NCI-H345 treated with DMSO at 0.1 percent for 48 hours (cell line): ENCODE results near the gene THOC6.

Source experiments
- DNase-seq: peaks from one replicate; lab custom pipeline; 2025; ENCODE audit not compliant: unreplicated experiment; lab: John Stamatoyannopoulos, UW

THOC6 gene

DNA sequence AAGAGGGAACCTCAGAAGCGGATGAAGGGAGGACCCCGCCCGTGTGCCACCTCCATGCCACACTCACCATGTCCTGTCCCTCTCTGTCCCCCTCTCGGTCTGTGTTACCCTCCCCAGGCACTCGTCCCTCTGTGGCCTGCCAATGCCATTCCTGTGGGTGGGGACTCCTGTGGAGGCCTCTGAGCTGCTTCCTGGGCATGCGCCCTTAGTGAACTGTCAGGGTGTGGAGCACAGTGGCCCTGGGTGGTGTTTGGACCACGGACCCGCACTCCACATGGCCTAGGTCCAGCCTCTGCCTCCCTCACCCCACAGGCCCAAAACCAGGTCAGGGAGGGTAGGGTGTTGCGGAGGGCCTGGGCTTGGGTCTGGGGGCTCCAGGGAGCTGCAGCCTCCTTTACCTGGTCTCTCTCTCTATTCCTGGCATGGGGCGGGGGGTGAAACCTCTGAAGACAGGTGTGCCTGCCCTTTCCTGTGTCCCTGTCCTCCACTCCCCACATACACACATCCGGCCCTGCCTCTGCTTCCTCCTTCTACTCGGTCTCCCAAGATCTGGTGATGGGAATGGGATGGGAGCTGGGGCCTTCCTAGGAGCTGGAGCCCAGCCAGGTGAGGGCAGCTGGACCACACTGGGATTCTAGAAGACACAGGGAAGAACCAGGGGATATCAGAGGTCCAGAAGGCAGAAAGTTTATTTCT is 32.1 kb upstream of the THOC6 start:
- DNase-seq, result no peak

DNA sequence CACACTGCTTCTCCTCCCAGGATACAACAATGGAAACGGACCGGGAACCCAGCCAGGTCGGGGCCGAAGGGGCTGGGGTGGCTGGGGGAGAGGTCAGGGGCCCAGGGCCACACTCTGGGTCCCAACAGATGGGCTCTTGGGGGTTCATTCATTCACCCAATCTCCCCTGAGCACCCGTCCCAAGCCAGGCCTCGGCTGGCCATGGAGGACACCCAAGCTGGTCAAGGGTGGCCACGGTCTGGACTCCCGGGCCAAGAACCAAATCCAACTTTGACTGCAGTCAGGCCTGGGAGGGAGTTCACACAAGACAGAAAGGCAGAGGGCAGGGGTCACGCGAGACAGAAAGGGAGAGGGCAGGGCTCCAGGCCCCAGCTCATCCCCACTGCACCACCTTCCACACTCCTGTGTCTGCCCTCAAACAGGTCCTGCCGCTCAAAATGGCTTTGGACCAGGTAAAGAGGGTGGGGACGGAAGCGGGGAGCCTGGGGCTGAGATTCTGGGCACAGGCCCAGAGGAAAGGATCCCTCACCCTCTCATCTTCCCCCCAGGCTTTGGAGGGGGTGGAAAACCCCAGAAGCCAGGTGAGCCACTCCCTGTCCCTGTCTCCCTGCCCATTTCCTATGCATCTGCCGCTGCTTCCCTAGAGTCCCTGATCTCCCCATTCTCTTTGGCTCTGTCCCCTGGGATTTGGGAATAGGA is 31.3 kb upstream of the THOC6 start:
- no peak for DNase-seq

DNA sequence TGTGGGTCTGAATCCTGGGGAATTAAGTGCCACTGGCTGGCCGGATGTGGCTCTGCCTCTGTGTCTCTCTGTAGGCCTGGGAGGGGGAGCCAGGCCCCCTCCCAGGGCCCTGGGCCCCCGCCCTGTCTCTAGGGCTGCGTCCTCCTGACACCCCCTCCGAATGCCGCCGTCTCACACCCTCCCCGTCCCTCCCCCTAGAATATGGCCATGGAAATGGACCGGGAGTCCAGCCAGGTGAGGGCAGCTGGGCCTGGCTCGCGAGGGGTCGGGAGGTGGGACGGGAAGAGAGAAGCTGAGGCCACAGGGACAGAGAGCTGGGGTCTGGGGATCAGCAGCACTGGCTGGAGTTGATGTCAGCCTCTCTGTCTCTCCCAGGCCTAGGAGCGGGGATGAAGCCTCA is 27.5 kb upstream of the THOC6 start:
- no peak for DNase-seq

DNA sequence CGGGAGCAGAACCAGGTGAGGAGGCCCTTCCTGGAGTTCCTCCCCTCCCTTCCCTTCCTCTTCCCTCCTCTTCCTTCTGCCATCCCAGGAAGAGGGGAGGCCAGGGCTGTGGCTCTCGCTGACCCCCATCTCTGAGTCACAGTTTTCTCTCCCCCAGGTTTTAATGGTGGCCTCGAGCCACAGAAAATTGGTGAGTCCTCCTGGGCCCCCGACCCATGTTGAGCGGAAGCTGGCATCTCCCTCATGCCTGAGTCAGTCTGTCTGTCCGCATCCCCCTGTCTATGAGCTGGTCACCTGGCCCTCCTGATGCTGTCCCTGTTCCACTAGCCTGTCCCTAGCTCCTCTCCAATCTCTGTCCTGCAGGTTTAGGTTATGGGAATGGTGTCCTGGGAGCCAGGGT is 23.9 kb upstream of the THOC6 start:
- DNase-seq, result no peak

DNA sequence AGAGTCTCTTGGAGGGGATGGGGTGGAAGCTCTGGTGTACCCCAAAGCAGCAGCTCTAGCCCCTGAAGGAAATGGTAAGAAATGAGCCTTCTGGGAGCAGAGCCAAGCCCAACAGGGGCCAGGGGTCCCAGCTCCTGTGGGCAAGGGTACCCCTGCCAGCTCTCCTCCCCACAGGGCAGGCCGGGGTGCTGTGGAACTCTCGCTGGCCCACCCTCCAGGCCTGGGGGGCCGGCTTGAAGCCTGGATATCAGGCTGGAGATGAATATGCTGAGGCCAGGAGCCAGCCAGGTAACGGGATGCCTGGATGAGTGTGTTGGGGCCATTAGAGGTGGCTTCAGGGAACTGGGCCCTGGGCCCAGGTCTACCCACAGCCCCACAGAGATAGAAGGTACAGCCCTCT is 23.3 kb upstream of the THOC6 start:
- DNase-seq, result no peak

DNA sequence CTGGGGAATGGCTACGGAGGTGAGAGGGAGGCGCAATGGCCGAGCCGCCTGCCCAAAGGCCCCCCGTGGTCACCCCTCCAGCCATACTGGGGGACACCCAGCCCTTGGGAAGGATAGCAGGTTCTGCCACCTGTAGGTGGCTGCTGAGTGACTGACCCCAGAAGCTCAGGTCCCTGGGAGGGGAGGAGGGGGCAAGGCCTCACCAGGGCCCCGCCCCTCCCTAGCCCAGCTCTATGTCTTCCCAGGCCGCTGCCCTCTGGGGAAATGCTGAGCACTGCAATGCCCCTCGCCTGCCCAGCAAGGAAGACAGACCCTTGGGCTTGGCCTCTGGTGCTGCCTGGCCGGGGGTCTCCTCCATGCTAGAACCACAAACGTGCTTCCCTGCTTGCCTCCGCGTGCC is 22.5 kb upstream of the THOC6 start:
- DNase-seq, result no peak

DNA sequence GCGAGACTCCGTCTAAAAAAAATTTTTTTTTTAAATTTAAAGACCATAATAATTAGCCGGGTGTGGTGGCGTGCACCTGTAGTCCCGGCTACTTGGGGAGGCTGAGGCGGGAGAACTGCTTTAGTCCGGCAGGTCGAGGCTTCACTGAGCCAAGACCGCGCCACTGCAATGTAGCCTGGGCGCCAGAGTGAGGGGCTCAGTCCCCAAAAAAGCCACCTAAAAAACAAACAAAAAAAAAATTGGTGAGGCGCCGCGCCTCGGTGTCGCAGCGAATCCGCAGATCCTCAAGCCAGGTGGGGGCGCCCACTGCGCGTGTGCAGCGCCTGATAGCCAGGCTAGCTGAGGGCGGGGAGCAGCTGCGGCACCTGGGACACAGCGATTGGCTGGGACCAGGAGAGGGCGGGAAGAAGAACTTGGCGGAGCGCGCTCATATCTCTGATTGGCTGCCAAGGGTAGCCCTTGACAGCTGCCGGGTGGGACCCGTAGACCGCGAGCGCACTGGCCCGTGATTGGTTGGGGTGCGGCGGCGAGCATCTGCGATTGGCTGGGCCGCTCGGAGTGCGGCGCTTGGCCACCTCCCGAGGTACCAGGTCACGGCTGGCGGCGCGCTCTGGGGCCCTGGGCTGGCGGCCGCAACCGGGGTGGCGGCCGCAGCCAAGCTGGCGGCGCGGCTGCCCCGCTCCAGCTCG is 20.1 kb upstream of the THOC6 start:
- DNase-seq, result peak; percentile 98

DNA sequence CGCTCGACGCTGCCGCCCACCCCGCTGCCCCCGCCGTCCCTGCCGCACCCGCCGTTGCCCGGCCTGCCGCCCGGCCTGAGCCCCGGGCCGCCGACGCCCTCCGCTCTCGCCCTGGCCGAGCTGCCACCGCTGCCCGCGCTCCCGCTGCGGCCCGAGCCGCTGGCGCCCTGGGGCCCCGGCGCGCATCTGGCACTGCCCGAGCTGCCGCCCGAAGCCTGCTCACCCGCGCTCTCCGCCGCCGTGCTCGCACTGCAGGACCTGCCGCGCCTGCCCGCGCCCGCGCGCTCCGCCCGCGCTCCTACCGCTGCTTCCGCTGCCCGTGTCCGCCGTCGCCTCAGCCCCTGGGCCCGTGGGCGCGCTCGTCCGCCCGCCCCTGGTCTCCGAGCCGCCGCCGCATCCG is 19.5 kb upstream of the THOC6 start:
- DNase-seq, result no peak

DNA sequence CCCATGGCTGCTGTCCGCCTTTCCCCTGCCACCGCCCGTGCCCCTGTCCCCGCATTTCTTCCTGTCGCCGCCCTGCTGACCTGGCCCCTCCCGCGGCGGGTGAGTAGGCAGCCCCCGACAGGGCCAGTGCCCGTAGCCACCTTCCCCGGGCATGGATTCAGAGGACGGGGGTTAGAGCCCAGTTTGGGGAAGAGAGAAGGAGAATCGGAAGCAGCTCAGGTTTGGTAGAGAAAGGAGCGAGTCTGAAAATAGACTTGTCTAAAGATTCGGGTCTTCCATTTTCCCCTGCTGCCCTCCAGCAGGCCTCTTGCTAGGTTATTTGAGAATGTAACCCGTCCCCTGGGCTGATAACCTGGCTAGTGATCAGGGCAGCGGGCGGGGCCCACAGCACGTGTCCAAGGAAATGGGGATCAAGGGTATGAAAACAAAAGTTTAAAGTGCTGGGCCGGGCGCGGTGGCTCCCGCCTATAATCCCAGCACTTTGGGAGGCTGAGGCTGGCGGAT is 19.0 kb upstream of the THOC6 start:
- no peak for DNase-seq

DNA sequence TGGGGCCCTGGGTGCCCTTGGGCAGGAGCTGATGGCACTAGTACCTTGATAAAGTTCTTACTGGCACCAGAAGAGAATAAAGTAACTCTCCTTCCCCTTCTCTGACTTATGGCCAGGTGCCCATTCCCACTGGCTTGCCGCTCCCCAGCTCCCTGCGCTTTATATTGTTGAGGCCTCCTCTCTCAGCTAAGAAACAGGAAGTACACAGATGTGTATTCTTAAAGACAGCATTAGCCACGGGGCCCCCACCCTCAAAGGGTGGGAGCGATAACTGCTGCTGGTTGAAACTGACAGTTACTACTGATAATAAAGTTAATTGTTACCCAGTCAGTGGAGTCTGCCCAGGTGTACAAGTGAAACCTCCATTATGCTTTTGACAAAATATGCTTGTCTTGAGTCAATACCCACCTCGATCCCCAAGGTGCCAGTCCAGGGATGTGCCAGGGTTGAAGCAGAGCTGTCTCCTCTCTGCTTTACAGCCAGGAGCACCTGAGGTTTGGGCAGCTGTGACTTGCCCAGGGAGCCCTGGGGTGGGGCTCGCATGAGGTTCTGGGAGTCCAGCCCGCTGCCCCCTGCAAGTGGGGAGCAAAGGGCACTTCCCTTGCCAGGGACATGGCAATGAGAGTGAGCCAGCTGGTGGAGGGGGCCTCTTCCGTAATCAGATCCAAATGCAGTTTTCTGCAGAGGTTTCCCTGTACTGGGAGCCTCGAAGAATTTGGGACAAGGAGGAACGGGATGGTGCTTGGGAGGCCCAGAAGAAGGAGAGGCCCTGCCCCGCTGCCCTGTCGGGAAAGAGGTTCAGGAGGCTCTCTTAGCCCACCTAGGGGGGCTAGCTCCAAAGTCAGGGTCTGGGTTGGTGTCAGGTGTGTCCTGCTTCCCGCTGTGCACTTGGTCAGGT is 16.5 kb upstream of the THOC6 start:
- no peak for DNase-seq

DNA sequence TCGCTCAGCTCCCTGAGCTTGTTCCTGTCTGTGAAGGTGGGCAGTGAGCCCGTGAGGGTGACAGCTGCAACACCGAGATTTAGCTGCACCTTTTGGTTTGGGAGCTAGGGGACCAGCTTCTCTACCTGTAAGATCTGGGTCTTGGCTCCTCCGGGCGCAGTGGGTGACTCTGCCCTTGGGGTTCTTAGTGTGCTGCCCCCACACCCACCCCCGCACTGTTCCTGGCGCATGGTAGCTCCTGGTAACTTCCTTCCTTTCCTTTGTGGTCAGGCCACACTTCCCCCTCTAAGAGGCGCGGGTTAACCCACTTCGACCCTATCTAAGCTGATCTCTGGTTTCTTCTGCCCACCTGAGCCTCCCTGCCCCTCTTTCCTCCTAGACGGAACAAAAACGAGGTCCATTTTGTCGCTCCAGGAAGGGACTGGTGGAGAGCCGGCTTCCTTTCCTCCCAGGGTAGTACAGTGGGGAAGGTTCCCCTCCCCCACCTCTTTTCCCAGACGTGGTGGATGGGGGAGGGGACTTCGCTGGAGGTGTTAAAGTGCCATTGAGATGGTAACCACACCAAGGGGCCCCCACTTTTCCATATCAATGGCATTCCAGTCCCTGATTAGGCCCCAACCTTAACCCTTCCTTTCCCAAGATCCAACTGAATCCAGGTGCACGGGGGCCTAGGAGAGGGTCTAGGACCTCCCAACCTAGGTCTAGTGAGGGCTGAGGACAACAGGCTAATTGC is 15.7 kb upstream of the THOC6 start:
- DNase-seq, result no peak

DNA sequence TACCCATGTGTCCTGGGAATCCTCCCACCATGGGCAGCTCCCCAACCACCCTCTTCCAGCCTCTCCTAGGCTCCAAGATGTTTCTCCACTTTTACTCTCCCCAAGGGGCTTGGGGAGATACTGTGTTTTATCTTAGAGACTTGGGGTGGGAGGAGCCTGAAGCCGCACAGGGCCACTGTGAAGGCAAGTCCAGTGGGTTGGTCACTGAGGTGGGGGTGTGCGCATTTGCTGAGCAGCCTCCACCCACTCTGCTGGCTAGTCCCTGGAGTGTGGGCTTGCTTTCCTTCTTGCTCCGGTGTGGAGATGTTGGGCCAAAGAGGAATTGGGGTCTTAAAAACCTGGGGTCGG is 15.2 kb upstream of the THOC6 start:
- DNase-seq, result no peak

DNA sequence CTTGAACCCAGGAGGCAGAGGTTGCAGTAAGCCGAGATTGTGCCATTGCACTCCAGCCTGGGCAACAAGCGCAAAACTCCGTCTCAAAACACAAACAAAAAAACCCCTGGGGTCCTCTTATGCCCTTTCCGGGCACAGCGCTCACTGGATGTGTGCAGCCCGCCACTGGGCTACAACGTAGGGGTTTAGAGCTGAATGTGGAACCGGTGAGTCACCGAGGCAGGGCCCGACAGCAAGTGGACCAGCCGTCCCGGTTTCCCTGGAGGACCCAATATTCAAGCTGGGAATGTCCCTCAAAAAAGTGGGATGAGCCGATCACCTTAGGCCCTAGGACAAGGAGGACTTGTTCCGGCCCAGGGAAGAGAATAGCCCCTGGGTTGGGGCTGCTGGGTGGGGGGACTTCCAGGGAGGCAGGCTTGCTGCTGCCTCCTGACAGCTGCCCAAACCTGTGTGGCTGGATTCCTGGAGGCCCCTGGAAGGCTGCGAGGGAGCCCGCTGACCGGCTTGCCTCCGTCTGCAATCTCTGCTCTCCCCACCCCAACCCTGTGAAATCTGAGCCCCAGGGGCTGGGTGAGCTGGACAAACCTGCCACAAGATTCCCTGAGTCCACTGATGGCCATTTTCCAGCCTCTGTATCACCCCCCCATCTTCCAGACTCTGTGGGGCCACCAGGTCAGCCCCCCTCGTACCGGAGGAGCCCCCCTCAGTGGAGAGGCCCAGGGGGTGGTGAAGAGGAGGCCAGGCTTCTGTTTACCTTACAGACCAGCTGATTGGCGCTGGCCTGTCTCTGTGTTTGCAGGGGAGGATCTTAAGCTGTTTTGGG is 14.1 kb upstream of the THOC6 start:
- DNase-seq, result no peak

DNA sequence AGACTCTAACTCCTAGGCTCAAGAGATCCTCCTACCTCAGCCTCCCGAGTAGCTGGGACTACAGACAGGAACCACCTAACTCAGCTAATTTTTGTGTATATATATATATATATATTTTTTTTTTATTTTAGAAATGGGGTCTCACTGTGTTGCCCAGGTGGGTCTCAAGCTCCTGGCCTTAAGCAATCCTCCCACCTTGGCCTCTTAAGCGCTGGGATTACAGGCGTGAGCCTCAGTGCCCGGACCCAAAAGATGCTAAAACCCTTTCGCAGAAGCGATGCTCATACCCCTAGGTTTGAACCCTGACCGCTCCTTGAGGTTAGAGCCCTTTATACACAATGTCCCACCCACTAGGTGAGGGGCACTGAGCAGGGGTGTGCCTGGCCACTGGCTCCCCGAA is 13.3 kb upstream of the THOC6 start:
- DNase-seq, result no peak

DNA sequence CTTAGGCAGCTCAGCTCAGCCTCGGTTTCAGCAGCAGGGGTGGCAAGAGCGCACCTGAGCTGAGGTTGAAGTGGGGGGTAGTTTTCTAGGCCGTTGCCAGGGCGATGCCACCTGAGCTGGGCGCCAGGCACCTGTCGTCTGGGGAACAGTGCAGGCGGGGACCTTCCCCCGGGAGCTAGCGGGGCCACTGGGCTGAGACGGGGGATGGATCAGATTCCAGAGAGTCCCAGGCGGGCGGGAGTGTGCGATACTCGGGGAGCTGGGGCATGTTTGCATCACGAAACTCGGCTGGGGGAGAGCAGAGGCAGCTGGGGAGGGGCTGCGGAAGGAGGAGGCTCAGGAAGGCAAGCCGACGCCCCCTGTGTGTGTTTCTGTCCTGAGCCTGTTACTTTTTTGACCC is 11.6 kb upstream of the THOC6 start:
- peak; percentile 72 for DNase-seq

DNA sequence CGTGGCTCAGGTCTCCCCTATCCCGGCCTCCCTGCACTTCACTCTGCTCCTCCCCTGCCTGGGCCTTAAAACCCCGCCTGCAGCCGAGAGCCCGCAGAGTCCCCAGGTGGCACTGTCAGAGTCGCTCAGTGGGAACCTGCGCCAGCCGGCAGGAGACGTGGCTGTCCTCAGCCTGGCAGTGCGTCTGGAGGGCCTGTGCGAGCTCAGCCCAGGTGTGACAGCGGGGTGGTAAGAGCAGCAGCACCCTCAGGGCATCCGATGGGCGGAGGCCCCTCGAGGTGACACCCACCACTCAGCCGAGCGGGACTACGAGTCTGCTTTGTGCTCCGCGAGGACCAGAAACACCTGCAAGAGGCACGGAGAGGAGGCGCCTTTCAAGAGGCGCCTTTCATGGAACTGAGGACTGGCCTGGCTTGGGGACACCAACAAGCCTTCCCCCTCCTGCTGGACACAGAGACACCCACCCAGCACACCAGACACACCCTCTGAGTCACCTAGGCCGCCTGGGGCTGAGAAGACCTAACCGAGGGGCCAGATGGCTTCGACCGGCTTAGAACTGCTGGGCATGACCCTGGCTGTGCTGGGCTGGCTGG is 10.9 kb upstream of the THOC6 start, which contains the start of gene CLDN9:
Gene CLDN9 (plus strand): TSS at position 96 of the 593 bp plus-strand sequence. CDS start 440 bp downstream, at position 536.
- peak; percentile 91 for DNase-seq

DNA sequence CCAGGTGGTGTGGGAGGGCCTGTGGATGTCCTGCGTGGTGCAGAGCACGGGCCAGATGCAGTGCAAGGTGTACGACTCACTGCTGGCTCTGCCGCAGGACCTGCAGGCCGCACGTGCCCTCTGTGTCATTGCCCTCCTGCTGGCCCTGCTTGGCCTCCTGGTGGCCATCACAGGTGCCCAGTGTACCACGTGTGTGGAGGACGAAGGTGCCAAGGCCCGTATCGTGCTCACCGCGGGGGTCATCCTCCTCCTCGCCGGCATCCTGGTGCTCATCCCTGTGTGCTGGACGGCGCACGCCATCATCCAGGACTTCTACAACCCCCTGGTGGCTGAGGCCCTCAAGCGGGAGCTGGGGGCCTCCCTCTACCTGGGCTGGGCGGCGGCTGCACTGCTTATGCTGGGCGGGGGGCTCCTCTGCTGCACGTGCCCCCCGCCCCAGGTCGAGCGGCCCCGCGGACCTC is 10.3 kb upstream of the THOC6 start:
- DNase-seq, result no peak

DNA sequence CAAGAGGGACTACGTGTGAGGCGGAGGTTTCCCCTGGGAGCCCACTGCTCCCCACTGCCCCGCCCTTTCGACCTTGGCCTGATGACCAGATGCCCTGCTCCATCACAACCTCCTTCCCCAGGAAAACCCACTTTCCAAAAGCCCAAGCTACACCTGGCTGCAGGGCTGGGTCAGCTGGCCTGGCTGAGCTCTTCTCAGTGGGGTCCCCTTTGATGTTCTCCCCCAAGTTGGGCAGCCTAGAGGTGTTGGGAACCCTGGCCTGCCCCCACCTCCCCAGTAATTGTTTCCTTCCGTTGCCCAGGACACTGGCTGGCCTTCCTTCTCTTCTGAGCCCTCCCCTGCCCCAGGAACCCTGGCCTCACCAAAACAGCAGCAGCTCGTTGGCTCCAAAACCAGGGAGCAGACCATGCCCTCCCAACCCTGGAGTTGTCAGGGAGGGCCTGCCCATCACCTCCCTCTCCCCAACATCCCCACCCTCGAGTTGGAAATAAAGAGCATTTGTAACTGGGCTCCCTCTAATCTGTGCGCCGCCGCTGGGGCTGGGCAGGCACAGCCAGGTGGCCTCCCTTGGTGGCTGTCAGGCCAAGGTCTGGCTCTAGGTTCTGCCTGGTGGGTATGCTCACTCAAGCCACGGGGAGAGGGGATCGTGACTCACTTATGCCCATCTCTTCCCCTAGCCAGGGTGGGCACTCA is 9.7 kb upstream of the THOC6 start:
- no peak for DNase-seq
